Naive B cell (primary cell): Measurements from ENCODE around the gene SOX9. TPM values are rescaled to one million over a fixed set of nuclear protein-coding genes. Genes with fewer than 3 reads are reported as not detected.
A peak's percentile ranks its signal among the peaks of the same experiment; 100 is the strongest.

Source experiments
- ATAC-seq, 2 donors: fragments of 150-1000 bp; cut with Tn5 transposase; 2 replicates each; pipeline ENCODE4 v1.10.0; 2021; ENCODE audit warnings: low read depth in 2 of 2, mild to moderate bottlenecking in 2 of 2, moderate library complexity in 2 of 2
- DNase-seq: peaks from one replicate; pipeline ENCODE4 v3.0.0; 2022
- H3K27ac Mint-ChIP-seq, 6 donors: one replicate each; pipeline ENCODE4 v1.8.0; 2020 to 2022; ENCODE audit warnings: mild to moderate bottlenecking in 6 of 6, mixed read lengths in 6 of 6, moderate library complexity in 5 of 6, inconsistent platforms in 2 of 6
- H3K27me3 Mint-ChIP-seq, 3 donors: one replicate each; pipeline ENCODE4 v1.8.0; 2021 to 2022; ENCODE audit warnings: mixed read lengths in 3 of 3, mild to moderate bottlenecking in 1 of 3
- H3K36me3 Mint-ChIP-seq, 2 donors: one replicate each; pipeline ENCODE4 v1.8.0; 2020 to 2022; ENCODE audit warnings: mixed read lengths in 2 of 2, inconsistent platforms in 1 of 2, mild to moderate bottlenecking in 1 of 2
- H3K4me1 Mint-ChIP-seq, 3 donors: one replicate each; pipeline ENCODE4 v1.8.0; 2020 to 2022; ENCODE audit warnings: mixed read lengths in 3 of 3, inconsistent platforms in 1 of 3, mild to moderate bottlenecking in 1 of 3, moderate library complexity in 1 of 3
- H3K4me3 Mint-ChIP-seq, 8 donors: one replicate each; pipeline ENCODE4 v1.8.0; 2020 to 2022; ENCODE audit warnings: mild to moderate bottlenecking in 8 of 8, mixed read lengths in 8 of 8, moderate library complexity in 8 of 8, inconsistent platforms in 2 of 8
- H3K9me3 Mint-ChIP-seq, 7 donors: one replicate each; pipeline ENCODE4 v1.8.0; 2020 to 2022; ENCODE audit warnings: mixed read lengths in 7 of 7, mild to moderate bottlenecking in 5 of 7, inconsistent platforms in 2 of 7, moderate library complexity in 1 of 7
- polyA plus RNA-seq, 6 donors: library from polyadenylated mRNA; unstranded; fragments of 300-500 nt; fragmentation: Illumina TruSeq; gene quantifications; one replicate each; pipeline ENCODE4 v1.2.3, GENCODE V29; 2021; ENCODE audit warnings: low read depth in 6 of 6

Gene SOX9
- polyA plus RNA-seq = not detected

DNA sequence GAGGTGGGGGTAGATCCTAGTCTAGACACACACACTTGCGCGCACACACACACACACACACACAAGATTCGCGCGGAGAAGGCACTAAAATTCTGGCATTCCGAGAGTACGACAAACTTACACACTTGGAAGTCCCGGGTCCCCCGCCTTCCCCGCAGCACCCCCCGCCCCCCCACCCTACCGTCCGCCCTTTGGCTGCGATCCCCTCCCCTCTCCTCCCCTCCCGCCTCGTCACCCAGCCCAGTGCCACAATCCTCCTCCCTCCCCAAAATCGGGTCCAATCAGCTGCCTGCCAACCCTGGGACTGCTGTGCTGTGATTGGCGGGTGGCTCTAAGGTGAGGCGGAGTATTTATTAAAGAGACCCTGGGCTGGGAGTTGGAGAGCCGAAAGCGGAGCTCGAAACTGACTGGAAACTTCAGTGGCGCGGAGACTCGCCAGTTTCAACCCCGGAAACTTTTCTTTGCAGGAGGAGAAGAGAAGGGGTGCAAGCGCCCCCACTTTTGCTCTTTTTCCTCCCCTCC is at the start of gene SOX9:
Gene SOX9, plus strand, starts transcription at position 379 of the 522 bp plus-strand sequence. CDS start 372 bp downstream, outside the sequence.
- Mint-ChIP-seq H3K27ac (peak within 1 kb of the TSS in 1 of 6 donors; percentile 47), H3K4me1 (peaks cover 5 to 12% (median 11%) of the 10 kb centered on the region in 3 donors), H3K36me3 (peaks cover 0 to 11% of the 10 kb centered on the region in 2 donors), H3K9me3 (peaks cover 0 to 9% (median 4%) of the 10 kb centered on the region in 7 donors), H3K4me3 (peak within 1 kb of the TSS in 2 of 8 donors; percentile 23 to 29), H3K27me3 (peaks cover 29 to 85% (median 83%) of the 10 kb centered on the region in 3 donors)
- ATAC-seq (no peak), DNase-seq (no peak)

DNA sequence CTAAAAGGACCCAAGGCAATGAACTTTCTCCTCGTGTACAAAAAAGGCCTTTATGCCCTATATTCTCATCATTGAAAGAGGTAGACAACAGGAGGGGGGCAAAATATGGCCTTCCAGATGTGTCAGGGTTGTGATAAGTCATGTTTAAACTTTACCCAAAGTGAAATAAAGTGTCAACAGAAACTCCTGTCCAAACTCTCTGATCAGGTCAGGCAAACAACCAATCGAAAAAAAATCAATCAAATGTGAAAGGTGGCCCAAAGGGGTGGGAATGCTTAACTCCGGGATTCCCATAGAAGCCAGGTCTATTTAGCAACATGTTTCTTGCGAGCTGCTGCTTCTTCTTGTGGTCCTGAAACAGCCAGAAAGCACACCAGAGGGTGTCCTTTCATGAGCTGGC is 49.5 kb upstream of the SOX9 start:
- Mint-ChIP-seq H3K4me3 (no peak overlapping the region), H3K27ac (no peak overlapping the region), H3K36me3 (no peaks in the 10 kb centered on the region), H3K4me1 (no peaks in the 10 kb centered on the region), H3K27me3 (peaks cover 0 to 4% (median 0%) of the 10 kb centered on the region in 3 donors), H3K9me3 (peaks cover 0 to 8% (median 2%) of the 10 kb centered on the region in 7 donors)
- no peak for ATAC-seq
- DNase-seq = no peak

DNA sequence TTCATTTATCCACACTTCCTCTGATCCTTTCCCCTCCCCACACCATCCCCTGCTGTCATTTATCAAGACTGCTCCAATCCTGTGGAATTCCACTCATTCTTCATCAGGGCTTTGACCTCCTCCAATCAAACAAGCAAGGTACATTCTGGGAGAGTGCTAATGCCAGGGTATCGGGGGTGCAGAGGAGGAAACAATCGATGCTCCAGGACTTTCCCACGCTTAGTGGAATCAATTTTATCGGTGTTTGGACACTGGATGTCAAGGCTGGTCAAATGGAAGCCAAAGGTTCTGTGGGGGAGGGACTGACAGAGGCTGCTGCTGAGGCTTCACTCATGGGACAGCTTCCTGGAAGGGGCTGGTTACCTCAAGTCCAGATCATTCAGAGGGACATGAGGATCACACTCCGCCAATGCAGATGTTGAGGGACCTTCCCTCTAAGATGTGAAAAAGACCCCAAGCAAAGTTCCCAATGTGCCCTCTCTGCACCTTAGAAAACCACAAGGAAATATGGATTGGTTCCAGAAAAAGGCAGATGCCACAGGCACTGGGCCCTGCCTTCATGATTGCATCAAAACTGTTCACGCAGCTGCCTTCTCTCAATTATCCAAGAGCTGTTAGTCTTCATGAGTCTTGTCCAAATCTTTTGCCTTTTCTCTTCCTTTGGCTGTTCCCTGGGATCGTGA is 44.7 kb upstream of the SOX9 start:
- Mint-ChIP-seq H3K27ac (no peak overlapping the region), H3K4me3 (no peak overlapping the region), H3K36me3 (no peaks in the 10 kb centered on the region), H3K9me3 (peaks cover 1 to 13% (median 5%) of the 10 kb centered on the region in 7 donors), H3K27me3 (peaks cover 0 to 4% (median 0%) of the 10 kb centered on the region in 3 donors), H3K4me1 (no peaks in the 10 kb centered on the region)
- no peak for DNase-seq
- ATAC-seq = no peak

DNA sequence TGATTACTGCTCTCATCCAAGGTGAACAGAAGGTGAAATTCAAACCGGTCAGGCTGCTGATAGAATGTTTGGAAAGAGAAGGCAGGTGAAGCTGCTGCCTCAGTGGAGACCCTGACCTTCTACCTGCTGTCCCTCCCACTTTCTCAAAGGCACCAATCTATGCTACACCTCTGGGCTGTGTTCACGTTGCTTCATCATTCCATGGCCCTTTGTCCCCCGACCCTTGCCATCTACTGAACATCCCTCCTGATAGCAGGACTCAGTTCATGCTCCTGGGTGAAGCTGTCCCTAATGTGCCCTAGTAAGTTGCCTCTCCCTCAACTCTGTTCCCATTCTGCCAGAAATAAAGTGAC is 44.2 kb upstream of the SOX9 start:
- H3K4me1 Mint-ChIP-seq = no peaks in the 10 kb centered on the region
- H3K27me3 Mint-ChIP-seq = peaks cover 0 to 4% (median 0%) of the 10 kb centered on the region in 3 donors
- H3K36me3 Mint-ChIP-seq = no peaks in the 10 kb centered on the region
- ATAC-seq = no peak
- H3K4me3 Mint-ChIP-seq = no peak overlapping the region
- no peak overlapping the region for H3K27ac Mint-ChIP-seq
- no peak for DNase-seq
- H3K9me3 Mint-ChIP-seq = peaks cover 1 to 13% (median 7%) of the 10 kb centered on the region in 7 donors

DNA sequence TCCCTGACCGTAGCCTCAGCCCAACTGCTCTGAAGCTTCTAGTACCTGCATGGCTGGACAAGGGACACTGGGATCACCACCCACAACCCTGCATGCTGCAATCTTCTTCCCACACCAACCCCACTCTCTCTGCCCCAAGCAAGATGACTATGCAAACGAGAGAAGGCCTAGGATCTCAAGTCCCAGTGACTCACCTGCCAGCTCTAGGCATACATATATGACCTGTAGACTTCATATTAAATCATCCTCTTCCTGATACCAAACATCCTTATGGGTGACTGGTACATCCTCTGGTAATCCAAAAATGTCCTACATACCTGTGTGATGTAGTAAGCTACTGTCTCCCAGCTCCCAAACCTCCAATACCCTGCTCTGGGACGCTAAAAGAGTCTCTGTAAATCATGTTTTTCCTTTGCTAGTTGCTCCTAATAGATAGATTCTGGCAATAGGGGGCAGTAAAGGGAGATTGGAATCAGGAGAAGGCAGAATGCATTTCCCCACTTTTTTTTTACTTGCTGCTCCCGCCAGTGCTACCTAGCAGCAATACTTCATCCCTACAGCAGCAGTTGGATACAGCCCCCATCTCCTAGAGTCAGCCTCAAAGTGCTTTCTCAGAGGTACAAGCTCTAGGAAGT is 43.4 kb upstream of the SOX9 start:
- DNase-seq (no peak), ATAC-seq (no peak)
- no peaks in the 10 kb centered on the region for H3K4me1 Mint-ChIP-seq
- no peak overlapping the region for H3K4me3 Mint-ChIP-seq
- H3K27ac Mint-ChIP-seq = no peak overlapping the region
- no peaks in the 10 kb centered on the region for H3K36me3 Mint-ChIP-seq
- H3K9me3 Mint-ChIP-seq = peaks cover 1 to 13% (median 10%) of the 10 kb centered on the region in 7 donors
- H3K27me3 Mint-ChIP-seq = peaks cover 0 to 4% (median 0%) of the 10 kb centered on the region in 3 donors

DNA sequence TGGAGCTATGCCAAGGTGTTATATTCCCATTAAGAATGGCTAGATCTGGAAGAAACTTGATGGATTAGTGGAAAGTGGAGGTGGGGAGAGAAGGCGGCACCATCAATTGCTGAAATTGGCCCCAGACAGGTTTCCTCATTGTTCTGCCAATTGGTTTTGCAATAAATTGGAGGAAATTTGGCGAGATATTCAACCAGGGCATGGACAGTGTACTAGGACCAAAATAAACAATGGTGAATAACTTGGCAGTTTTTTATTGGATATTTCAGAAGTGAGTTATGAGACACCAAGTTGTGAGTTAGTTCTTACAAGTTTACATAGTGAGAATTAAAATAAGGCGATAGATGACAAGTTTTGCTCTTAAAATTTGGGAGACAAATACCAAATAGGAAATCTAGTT is 41.1 kb upstream of the SOX9 start:
- DNase-seq (no peak), ATAC-seq (no peak)
- no peak overlapping the region for H3K27ac Mint-ChIP-seq
- no peaks in the 10 kb centered on the region for H3K36me3 Mint-ChIP-seq
- no peak overlapping the region for H3K4me3 Mint-ChIP-seq
- H3K27me3 Mint-ChIP-seq = no peaks in the 10 kb centered on the region
- peaks cover 1 to 13% (median 8%) of the 10 kb centered on the region in 7 donors for H3K9me3 Mint-ChIP-seq
- no peaks in the 10 kb centered on the region for H3K4me1 Mint-ChIP-seq

DNA sequence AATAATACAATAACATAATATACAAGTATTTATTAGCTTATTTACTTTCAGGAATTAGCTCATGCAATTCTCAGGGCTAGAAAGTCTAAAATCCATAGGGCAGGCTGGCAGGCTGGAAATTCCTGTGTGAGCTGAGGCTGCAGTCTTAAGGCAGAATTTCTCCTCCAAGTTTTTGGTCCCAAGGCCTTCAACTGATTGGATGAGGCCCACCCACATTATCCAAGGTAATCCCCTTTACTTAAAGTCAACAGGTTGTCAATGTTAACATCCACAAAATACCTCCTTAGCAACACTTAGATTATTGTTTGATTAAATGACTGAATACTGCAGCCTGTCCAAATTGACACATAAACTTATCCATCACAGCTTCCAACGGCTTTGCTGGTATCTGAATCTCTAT is 32.9 kb upstream of the SOX9 start:
- peaks cover 0 to 6% (median 0%) of the 10 kb centered on the region in 7 donors for H3K9me3 Mint-ChIP-seq
- no peaks in the 10 kb centered on the region for H3K4me1 Mint-ChIP-seq
- no peak overlapping the region for H3K4me3 Mint-ChIP-seq
- no peaks in the 10 kb centered on the region for H3K27me3 Mint-ChIP-seq
- H3K36me3 Mint-ChIP-seq = no peaks in the 10 kb centered on the region
- no peak for DNase-seq
- H3K27ac Mint-ChIP-seq = no peak overlapping the region
- ATAC-seq = no peak

DNA sequence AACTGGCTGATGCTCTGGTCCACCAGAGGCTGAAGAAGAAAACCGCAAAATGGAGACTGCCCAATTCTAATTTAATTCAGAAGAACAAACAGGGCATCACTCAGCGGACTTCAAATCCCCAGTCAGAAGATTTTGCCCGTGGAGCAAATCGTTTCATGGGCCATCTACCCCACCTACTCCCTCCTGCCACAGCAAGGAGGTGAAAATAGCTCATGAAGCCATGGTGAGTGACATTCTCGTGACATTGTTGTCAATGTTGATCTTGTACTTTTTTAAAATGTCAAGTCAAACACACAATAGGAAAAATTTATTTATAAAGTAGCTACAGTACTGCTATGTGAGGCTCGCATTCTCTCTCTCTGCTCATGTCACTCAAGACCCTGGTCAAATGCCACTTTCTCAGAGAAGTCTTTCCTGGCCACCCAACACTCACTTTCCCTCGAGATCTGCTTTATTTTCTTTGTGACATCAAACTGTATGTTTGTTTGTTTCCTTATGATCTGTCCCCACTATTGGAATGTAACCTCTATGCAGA is 31.3 kb upstream of the SOX9 start:
- Mint-ChIP-seq H3K4me1 (no peaks in the 10 kb centered on the region), H3K9me3 (peaks cover 0 to 6% (median 0%) of the 10 kb centered on the region in 7 donors), H3K27ac (no peak overlapping the region), H3K4me3 (no peak overlapping the region), H3K36me3 (no peaks in the 10 kb centered on the region), H3K27me3 (no peaks in the 10 kb centered on the region)
- no peak for ATAC-seq
- no peak for DNase-seq

DNA sequence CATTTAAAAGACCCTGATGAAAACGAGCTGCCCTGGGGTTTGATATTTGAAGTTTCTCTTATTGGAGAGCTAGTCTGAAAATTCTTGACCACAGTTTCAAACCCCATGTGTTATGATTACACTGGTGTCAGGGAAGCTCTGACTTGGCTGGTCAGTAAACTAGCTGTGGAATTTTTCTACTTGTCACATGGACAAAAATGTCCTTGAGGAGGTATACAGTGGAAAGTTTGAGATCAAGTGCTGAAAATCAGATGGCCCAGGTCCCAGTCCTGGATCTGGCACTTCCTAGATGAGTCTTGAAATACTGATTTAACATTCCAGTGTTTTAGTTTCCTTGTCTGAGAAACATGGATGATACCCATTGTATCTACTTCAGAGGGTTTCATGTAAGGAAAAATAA is 30.7 kb upstream of the SOX9 start:
- H3K27ac Mint-ChIP-seq = no peak overlapping the region
- H3K4me1 Mint-ChIP-seq = no peaks in the 10 kb centered on the region
- peaks cover 0 to 1% (median 0%) of the 10 kb centered on the region in 3 donors for H3K27me3 Mint-ChIP-seq
- H3K36me3 Mint-ChIP-seq = no peaks in the 10 kb centered on the region
- no peak overlapping the region for H3K4me3 Mint-ChIP-seq
- H3K9me3 Mint-ChIP-seq = peaks cover 0 to 11% (median 2%) of the 10 kb centered on the region in 7 donors
- ATAC-seq (no peak), DNase-seq (no peak)

DNA sequence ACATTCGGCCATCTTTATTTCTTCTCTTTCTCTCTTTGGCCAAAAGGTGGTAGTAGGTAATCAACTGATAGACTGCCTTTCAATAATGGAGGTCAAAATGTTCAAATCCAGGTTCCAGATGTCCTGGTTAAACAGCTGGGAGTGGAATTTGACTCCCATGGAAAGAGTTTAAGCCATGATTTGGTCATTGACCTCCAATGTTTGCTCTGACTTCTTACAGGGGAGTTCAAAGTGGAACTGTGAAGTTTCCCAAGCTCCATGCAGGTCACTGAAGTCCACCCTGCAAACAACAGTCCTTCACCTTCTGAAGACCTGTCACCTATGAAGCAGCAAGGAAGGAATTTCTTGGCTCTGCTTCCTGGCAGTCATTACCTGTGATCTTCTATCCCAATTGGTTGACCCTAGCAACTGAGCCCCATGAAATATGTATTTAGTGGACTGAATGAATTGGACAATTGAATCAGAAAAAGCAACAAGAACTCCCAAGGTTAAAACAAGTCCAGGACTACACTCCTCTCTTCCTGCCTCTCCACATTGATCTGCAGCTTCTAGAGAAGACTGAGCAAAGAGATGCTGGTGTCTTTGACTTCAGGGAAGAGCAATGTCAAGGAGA is 28.0 kb upstream of the SOX9 start:
- Mint-ChIP-seq H3K27ac (no peak overlapping the region), H3K4me3 (no peak overlapping the region), H3K9me3 (peaks cover 0 to 15% (median 5%) of the 10 kb centered on the region in 7 donors), H3K36me3 (no peaks in the 10 kb centered on the region), H3K4me1 (no peaks in the 10 kb centered on the region), H3K27me3 (peaks cover 0 to 4% (median 0%) of the 10 kb centered on the region in 3 donors)
- DNase-seq (no peak), ATAC-seq (no peak)

DNA sequence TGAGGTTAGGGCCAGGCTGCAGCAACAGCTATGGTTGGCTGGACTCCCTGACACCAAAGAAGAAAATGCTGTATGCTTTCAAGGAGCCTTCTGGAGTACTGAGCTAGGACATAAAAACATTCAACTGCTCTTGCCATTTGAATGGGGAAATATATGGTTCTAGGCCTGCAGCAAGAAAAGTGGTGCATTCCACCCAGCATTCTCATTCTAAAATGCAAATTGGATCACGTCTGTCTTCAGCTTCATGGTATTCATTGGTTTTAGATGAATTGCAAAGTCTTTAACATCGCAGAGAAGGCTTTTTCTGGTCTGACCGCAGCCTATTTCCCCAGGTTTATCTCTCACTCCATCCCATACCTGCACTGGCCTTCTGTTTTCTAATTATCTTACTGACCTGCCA is 27.1 kb upstream of the SOX9 start:
- H3K27me3 Mint-ChIP-seq = peaks cover 0 to 4% (median 0%) of the 10 kb centered on the region in 3 donors
- no peak for ATAC-seq
- H3K36me3 Mint-ChIP-seq = no peaks in the 10 kb centered on the region
- no peak overlapping the region for H3K4me3 Mint-ChIP-seq
- no peak for DNase-seq
- H3K9me3 Mint-ChIP-seq = peaks cover 0 to 20% (median 5%) of the 10 kb centered on the region in 7 donors
- peak overlapping the region in 1 of 6 donors; percentile 31 for H3K27ac Mint-ChIP-seq
- H3K4me1 Mint-ChIP-seq = no peaks in the 10 kb centered on the region

DNA sequence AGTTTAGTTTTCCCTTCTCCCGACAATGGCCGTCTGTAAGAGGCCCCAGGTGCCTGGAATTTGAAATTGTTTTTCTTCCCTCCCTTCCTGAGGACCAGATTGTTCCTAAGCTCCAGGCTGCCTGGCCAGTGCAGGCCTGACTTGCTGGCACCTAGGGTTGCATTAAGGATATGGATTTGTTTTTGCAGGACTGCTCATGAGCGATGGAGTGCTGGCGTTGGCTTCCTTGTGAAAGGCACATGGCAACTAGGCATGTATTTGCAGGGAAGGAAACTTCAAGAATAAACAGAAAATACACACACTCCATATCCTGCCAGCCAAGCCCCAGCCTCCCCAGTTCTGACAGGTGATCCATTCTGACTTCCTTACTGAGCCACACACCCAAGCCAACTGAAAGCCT is 25.5 kb upstream of the SOX9 start:
- Mint-ChIP-seq H3K9me3 (peaks cover 0 to 20% (median 5%) of the 10 kb centered on the region in 7 donors), H3K27ac (peak overlapping the region in 1 of 6 donors; percentile 66), H3K27me3 (peaks cover 0 to 4% (median 0%) of the 10 kb centered on the region in 3 donors), H3K4me1 (no peaks in the 10 kb centered on the region), H3K36me3 (no peaks in the 10 kb centered on the region), H3K4me3 (no peak overlapping the region)
- ATAC-seq = no peak
- no peak for DNase-seq

DNA sequence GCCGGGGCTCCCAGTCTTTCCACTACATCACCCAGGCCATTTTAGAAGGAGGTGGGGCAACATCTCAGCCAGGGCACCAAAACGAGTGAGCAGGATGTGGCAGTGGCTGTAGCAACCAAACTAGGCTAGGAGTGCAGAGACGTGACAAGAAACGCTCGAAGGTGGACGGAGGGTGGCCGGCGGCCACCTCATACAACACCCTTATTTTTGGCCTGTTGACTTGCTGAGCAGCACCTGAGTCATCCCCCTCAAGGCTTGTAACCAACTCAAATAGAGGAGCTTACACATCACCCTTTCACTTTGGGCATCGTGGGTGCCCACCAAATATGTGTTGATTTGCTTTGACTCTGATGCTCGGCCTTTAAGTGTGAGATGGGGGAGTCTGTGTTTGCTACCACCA is 23.7 kb upstream of the SOX9 start:
- no peaks in the 10 kb centered on the region for H3K36me3 Mint-ChIP-seq
- no peak overlapping the region for H3K4me3 Mint-ChIP-seq

More for the DNA sequence above, 23.7 kb upstream of the SOX9 start:
- Mint-ChIP-seq H3K27me3 (peaks cover 0 to 4% (median 0%) of the 10 kb centered on the region in 3 donors), H3K9me3 (peaks cover 0 to 20% (median 8%) of the 10 kb centered on the region in 7 donors), H3K27ac (no peak overlapping the region), H3K4me1 (no peaks in the 10 kb centered on the region)
- ATAC-seq = no peak
- DNase-seq = no peak
